IPS-NIHi7 (cell line): Measurements from ENCODE around the gene PPP2R3A.

Source experiments
- DNase-seq: peaks from one replicate; pipeline ENCODE4 v3.0.0; 2012; ENCODE audit warnings: mixed read lengths; ENCODE audit errors: extremely low spot score

The PPP2R3A gene

GRCh38 chr3:135973841-135974240 lies 8.3 kb downstream of the PPP2R3A start:
- no peak for DNase-seq

- no peak for DNase-seq
Measured at GRCh38 chr3:135975053-135975452, 9.5 kb downstream of the PPP2R3A start.

- DNase-seq: no peak
Measured at GRCh38 chr3:135975536-135975935, 10.0 kb downstream of the PPP2R3A start.

GRCh38 chr3:135980343-135980742 lies 14.8 kb downstream of the PPP2R3A start:
- DNase-seq: no peak

GRCh38 chr3:135981701-135982403 lies 16.3 kb downstream of the PPP2R3A start:
- DNase-seq: no peak

- DNase-seq: no peak
Measured at GRCh38 chr3:135982404-135982761, 16.9 kb downstream of the PPP2R3A start.

GRCh38 chr3:135982922-135983581 lies 17.5 kb downstream of the PPP2R3A start:
- no peak for DNase-seq

GRCh38 chr3:135987661-135988060 lies 22.1 kb downstream of the PPP2R3A start:
- no peak for DNase-seq

- no peak for DNase-seq
Measured at GRCh38 chr3:135989242-135989641, 23.7 kb downstream of the PPP2R3A start.

- DNase-seq: no peak
Measured at GRCh38 chr3:135990903-135991302, 25.4 kb downstream of the PPP2R3A start.

GRCh38 chr3:135991621-135992020 lies 26.1 kb downstream of the PPP2R3A start:
- no peak for DNase-seq

GRCh38 chr3:135992072-135992471 lies 26.5 kb downstream of the PPP2R3A start:
- DNase-seq: no peak

- no peak for DNase-seq
Measured at GRCh38 chr3:135994708-135995337, 29.3 kb downstream of the PPP2R3A start.

- no peak for DNase-seq
Measured at GRCh38 chr3:135995766-135996165, 30.2 kb downstream of the PPP2R3A start.

GRCh38 chr3:135997554-135998320 lies 32.2 kb downstream of the PPP2R3A start:
- no peak for DNase-seq

GRCh38 chr3:136008221-136008620 lies 42.7 kb downstream of the PPP2R3A start:
- no peak for DNase-seq

- peak; percentile 34 for DNase-seq
Measured at GRCh38 chr3:136008732-136009470, 43.4 kb downstream of the PPP2R3A start.

GRCh38 chr3:136018876-136019275 lies 53.3 kb downstream of the PPP2R3A start:
- DNase-seq: no peak

- DNase-seq: no peak
Measured at GRCh38 chr3:136021803-136022202, 56.3 kb downstream of the PPP2R3A start.

- no peak for DNase-seq
Measured at GRCh38 chr3:136022529-136023263, 57.2 kb downstream of the PPP2R3A start.
